Activated T-cell treated with anti-CD3 and anti-CD28 coated beads for 1 hour (primary cell): Measurements from ENCODE around the gene JAK3.
"Not testable (repeated sequence)": the region's sequence is repeated elsewhere in the genome, so short reads cannot be mapped to it uniquely, and the experiment has no call there.

Experiments used
- DNase-seq: peaks from one replicate; pipeline ENCODE4 v3.0.0-alpha.2; 2020; ENCODE audit warnings: low read depth

The JAK3 gene

GRCh38 chr19:17777840-17778239 is 69.9 kb downstream of the JAK3 start:
- DNase-seq = not testable (repeated sequence)

DNA sequence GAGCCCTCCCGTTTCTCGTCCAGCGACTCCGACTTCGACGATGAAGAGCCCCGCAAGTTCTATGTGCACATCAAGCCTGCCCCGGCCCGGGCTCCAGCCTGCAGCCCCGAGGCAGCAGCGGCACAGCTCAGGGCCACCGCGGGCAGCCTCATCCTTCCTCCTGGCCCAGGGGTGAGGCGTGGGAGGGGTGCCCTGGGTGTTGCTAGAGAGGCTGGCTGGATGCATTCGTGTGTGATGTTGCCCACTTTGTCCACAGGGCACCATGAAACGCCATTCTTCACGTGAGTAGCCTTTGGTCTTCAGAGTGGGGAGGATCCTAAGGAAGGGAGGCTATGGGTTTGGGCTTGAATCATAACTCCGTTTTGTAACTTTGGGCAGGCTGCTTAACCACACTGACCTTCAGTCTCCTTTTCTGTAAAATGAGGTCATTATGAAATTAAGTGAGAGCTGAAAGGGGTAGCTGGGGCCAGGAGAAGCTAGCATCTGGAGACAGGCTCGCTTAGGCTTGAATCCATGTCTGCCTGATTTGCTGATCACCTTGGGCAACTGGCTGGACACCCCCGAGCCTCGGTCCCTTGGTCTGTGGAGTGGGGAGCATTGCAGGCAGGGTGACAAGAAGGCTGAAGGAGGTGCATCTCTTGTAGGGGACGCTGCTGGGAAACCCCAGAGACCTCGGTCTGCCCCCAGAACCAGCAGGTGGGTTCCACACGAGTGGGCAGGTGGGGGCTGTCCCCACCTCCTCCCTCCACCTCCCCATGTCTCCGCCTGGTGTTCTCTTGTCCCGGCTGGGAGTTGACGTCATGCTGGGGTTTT is 71.6 kb downstream of the JAK3 start:
- DNase-seq = no peak

GRCh38 chr19:17775245-17775927 is 72.4 kb downstream of the JAK3 start:
- DNase-seq = peak; percentile 32
